Ectodermal cell (in vitro differentiated cells): ENCODE data around the gene MSMO1.

Experiments used
- H3K27ac ChIP-seq: 2 replicates; pipeline ENCODE4 v1.7.0; 2013; ENCODE audit warnings: mild to moderate bottlenecking, low read depth, low read length; ENCODE audit not compliant: insufficient read depth, poor library complexity, severe bottlenecking
- H3K27me3 ChIP-seq: 2 replicates; pipeline ENCODE4 v1.7.0; 2013; ENCODE audit warnings: mild to moderate bottlenecking, low read length; ENCODE audit not compliant: insufficient read depth, control insufficient read depth, poor library complexity, severe bottlenecking
- H3K36me3 ChIP-seq: one replicate; pipeline ENCODE4 v1.7.0; 2013; ENCODE audit warnings: low read length; ENCODE audit not compliant: control insufficient read depth, insufficient read depth
- H3K4me1 ChIP-seq: one replicate; pipeline ENCODE4 v1.7.0; 2013; ENCODE audit warnings: low read length; ENCODE audit not compliant: control insufficient read depth, insufficient read depth
- H3K4me3 ChIP-seq: 2 replicates; pipeline ENCODE4 v1.7.0; 2013; ENCODE audit warnings: low read depth, low read length, control low read depth; ENCODE audit not compliant: insufficient read depth
- H3K9me3 ChIP-seq: 2 replicates; pipeline ENCODE4 v1.7.0; 2013; ENCODE audit warnings: mild to moderate bottlenecking, low read length, moderate library complexity; ENCODE audit not compliant: control insufficient read depth
- WGBS, 2 experiments: methylation state at CpG; one replicate each; pipeline ENCODE4 v1.1.7; 2013; ENCODE audit warnings: missing lambda C conversion rate in 2 of 2; 5-methylcytosine and 5-hydroxymethylcytosine counted together

The MSMO1 gene

GRCh38 chr4:165294907-165295306 is 32.6 kb upstream of the MSMO1 start:
- no peaks in the 10 kb centered on the region for H3K4me1 ChIP-seq
- H3K36me3 ChIP-seq: peaks cover 4% of the 10 kb centered on the region
- no peaks in the 10 kb centered on the region for H3K9me3 ChIP-seq
- H3K27ac ChIP-seq: no peak overlapping the region
- H3K27me3 ChIP-seq: no peaks in the 10 kb centered on the region
- H3K4me3 ChIP-seq: no peak overlapping the region
- 63 to 74% methylated on average over 5 of the region's 5 CpGs for WGBS, 2 experiments

GRCh38 chr4:165297626-165298025 is 29.8 kb upstream of the MSMO1 start:
- no peaks in the 10 kb centered on the region for H3K4me1 ChIP-seq
- H3K4me3 ChIP-seq: no peak overlapping the region
- peaks cover 4% of the 10 kb centered on the region for H3K36me3 ChIP-seq
- H3K27ac ChIP-seq: no peak overlapping the region
- 93 to 94% methylated on average over 8 of the region's 8 CpGs for WGBS, 2 experiments
- H3K27me3 ChIP-seq: no peaks in the 10 kb centered on the region
- H3K9me3 ChIP-seq: no peaks in the 10 kb centered on the region

GRCh38 chr4:165299399-165300060 is 27.9 kb upstream of the MSMO1 start:
- Histone ChIP-seq H3K27me3 (no peaks in the 10 kb centered on the region), H3K4me3 (no peak overlapping the region), H3K4me1 (no peaks in the 10 kb centered on the region), H3K36me3 (peaks cover 4% of the 10 kb centered on the region), H3K9me3 (no peaks in the 10 kb centered on the region), H3K27ac (no peak overlapping the region)
- 96 to 98% methylated on average over 4 to 5 of the region's 5 CpGs for WGBS, 2 experiments

GRCh38 chr4:165301833-165302232 is 25.6 kb upstream of the MSMO1 start:
- 93 to 95% methylated on average over 1 of the region's 1 CpG for WGBS, 2 experiments
- Histone ChIP-seq H3K36me3 (peaks cover under 1% of the 10 kb centered on the region), H3K4me1 (no peaks in the 10 kb centered on the region), H3K4me3 (no peak overlapping the region), H3K27me3 (no peaks in the 10 kb centered on the region), H3K9me3 (no peaks in the 10 kb centered on the region), H3K27ac (no peak overlapping the region)

- Histone ChIP-seq H3K36me3 (no peaks in the 10 kb centered on the region), H3K4me1 (no peaks in the 10 kb centered on the region), H3K9me3 (no peaks in the 10 kb centered on the region), H3K27ac (no peak overlapping the region), H3K4me3 (no peak overlapping the region), H3K27me3 (no peaks in the 10 kb centered on the region)
- WGBS, 2 experiments: 100% methylated on average over 1 of the region's 1 CpG; no CpG with 5 or more reads in 1 of the 2 experiments
Measured at GRCh38 chr4:165302658-165303057, 24.8 kb upstream of the MSMO1 start.

GRCh38 chr4:165308166-165308565 is 19.3 kb upstream of the MSMO1 start:
- WGBS, 2 experiments: 100% methylated on average over 1 of the region's 1 CpG; no CpG with 5 or more reads in 1 of the 2 experiments

GRCh38 chr4:165308606-165309005 is 18.9 kb upstream of the MSMO1 start:
- no peak overlapping the region for H3K27ac ChIP-seq
- H3K36me3 ChIP-seq: no peaks in the 10 kb centered on the region
- H3K4me1 ChIP-seq: no peaks in the 10 kb centered on the region
- WGBS, 2 experiments: 89 to 91% methylated on average over 2 of the region's 2 CpGs
- no peaks in the 10 kb centered on the region for H3K9me3 ChIP-seq
- H3K27me3 ChIP-seq: no peaks in the 10 kb centered on the region
- H3K4me3 ChIP-seq: no peak overlapping the region

More at GRCh38 chr4:165308166-165308565, 19.3 kb upstream of the MSMO1 start:
- Histone ChIP-seq H3K9me3 (no peaks in the 10 kb centered on the region), H3K27ac (no peak overlapping the region), H3K27me3 (no peaks in the 10 kb centered on the region), H3K36me3 (no peaks in the 10 kb centered on the region), H3K4me3 (no peak overlapping the region), H3K4me1 (no peaks in the 10 kb centered on the region)

GRCh38 chr4:165309456-165309855 is 18.0 kb upstream of the MSMO1 start:
- Histone ChIP-seq H3K4me3 (no peak overlapping the region), H3K4me1 (no peaks in the 10 kb centered on the region), H3K9me3 (no peaks in the 10 kb centered on the region), H3K36me3 (peaks cover 3% of the 10 kb centered on the region), H3K27me3 (no peaks in the 10 kb centered on the region), H3K27ac (no peak overlapping the region)
- WGBS, 2 experiments: 95 to 97% methylated on average over 3 to 4 of the region's 4 CpGs

GRCh38 chr4:165312506-165312905 is 15.0 kb upstream of the MSMO1 start:
- Histone ChIP-seq H3K4me1 (no peaks in the 10 kb centered on the region), H3K27me3 (no peaks in the 10 kb centered on the region), H3K4me3 (no peak overlapping the region), H3K9me3 (no peaks in the 10 kb centered on the region), H3K36me3 (peaks cover 3% of the 10 kb centered on the region), H3K27ac (no peak overlapping the region)
- 90 to 95% methylated on average over 1 to 2 of the region's 2 CpGs for WGBS, 2 experiments

- Histone ChIP-seq H3K4me1 (no peaks in the 10 kb centered on the region), H3K9me3 (no peaks in the 10 kb centered on the region), H3K36me3 (peaks cover 3% of the 10 kb centered on the region), H3K4me3 (no peak overlapping the region), H3K27me3 (no peaks in the 10 kb centered on the region), H3K27ac (no peak overlapping the region)
- 92 to 96% methylated on average over 5 of the region's 5 CpGs for WGBS, 2 experiments
Measured at GRCh38 chr4:165319030-165319429, 8.4 kb upstream of the MSMO1 start.
